WTC11 (cell line): ENCODE measurements around the gene RAI1. TPM values are rescaled to one million over a fixed set of nuclear protein-coding genes. Genes with fewer than 3 reads are reported as not detected.

ENCODE experiments used
- ATAC-seq: fragments of 200-7000 bp; cut with Tn5 transposase; 2 replicates; pipeline ENCODE4 v1.10.0; 2021; ENCODE audit warnings: mild to moderate bottlenecking, moderate library complexity
- CTCF ChIA-PET: fragments of 300-600 bp; sonication (Branson Sonifier 250); formaldehyde crosslinking; loops from one replicate; lab custom pipeline; 2021; ENCODE audit warnings: antibody characterized with exemption; lab: Charles Lee
- POLR2A ChIA-PET: fragments of 350-600 bp; sonication (Branson Sonifier 250); formaldehyde crosslinking; loops from one replicate; lab custom pipeline; 2021; ENCODE audit warnings: antibody characterized with exemption; lab: Charles Lee
- DNase-seq: peaks from one replicate; pipeline ENCODE4 v3.0.0; 2021; ENCODE audit warnings: low spot score
- H3K27ac Mint-ChIP-seq: 2 replicates; pipeline ENCODE4 v1.8.0; 2021; ENCODE audit warnings: mixed read lengths
- H3K27me3 Mint-ChIP-seq: 2 replicates; pipeline ENCODE4 v1.8.0; 2021; ENCODE audit warnings: low read depth, mild to moderate bottlenecking, moderate library complexity, mixed read lengths
- H3K36me3 Mint-ChIP-seq: 2 replicates; pipeline ENCODE4 v1.8.0; 2021; ENCODE audit warnings: mixed read lengths
- H3K4me1 Mint-ChIP-seq: 2 replicates; pipeline ENCODE4 v1.8.0; 2022; ENCODE audit warnings: mixed read lengths
- H3K4me3 Mint-ChIP-seq: 2 replicates; pipeline ENCODE4 v1.8.0; 2021; ENCODE audit warnings: mild to moderate bottlenecking, moderate library complexity, mixed read lengths
- H3K9me3 Mint-ChIP-seq: 2 replicates; pipeline ENCODE4 v1.8.0; 2021; ENCODE audit warnings: mixed read lengths
- CREM ChIP-seq: sonication (generic); formaldehyde crosslinking; IDR thresholded peaks from 2 replicates; pipeline ENCODE4 v1.8.1; 2022; ENCODE audit warnings: mild to moderate bottlenecking, missing genetic modification reagents, moderate library complexity
- GABPB1 ChIP-seq: sonication (generic); formaldehyde crosslinking; IDR thresholded peaks from 2 replicates; pipeline ENCODE4 v1.8.1; 2023; ENCODE audit warnings: mild to moderate bottlenecking, missing genetic modification reagents
- GRHL2 ChIP-seq: fragments of 250-450 bp; sonication (Bioruptor Pico); IDR thresholded peaks from 2 replicates; pipeline ENCODE4 v1.8.0; 2022; ENCODE audit warnings: mild to moderate bottlenecking, moderate library complexity; ENCODE audit not compliant: insufficient replicate concordance, severe bottlenecking
- NFE2L1 ChIP-seq: sonication (generic); formaldehyde crosslinking; IDR thresholded peaks from 2 replicates; pipeline ENCODE4 v1.8.1; 2023; ENCODE audit warnings: missing genetic modification reagents
- NR1H2 ChIP-seq: sonication (generic); formaldehyde crosslinking; IDR thresholded peaks from 2 replicates; pipeline ENCODE4 v1.9.0; 2021; ENCODE audit warnings: mild to moderate bottlenecking, moderate library complexity, missing genetic modification reagents
- total RNA-seq: library from RNA; stranded (reverse); gene quantifications from 3 replicates; pipeline ENCODE4 v1.2.3, GENCODE V29; 2021
- TF ChIP-seq, protein P1 (sequence below): sonication (generic); formaldehyde crosslinking; IDR thresholded peaks from 2 replicates; pipeline ENCODE4 v1.8.0; 2022; ENCODE audit warnings: mild to moderate bottlenecking, missing genetic modification reagents
- TF ChIP-seq, protein P2 (sequence below): sonication (generic); formaldehyde crosslinking; IDR thresholded peaks from 2 replicates; pipeline ENCODE4 v1.8.0; 2022; ENCODE audit warnings: mild to moderate bottlenecking, missing genetic modification reagents
- TF ChIP-seq, protein P3 (sequence below): fragments of 250-450 bp; sonication (Bioruptor Pico); IDR thresholded peaks from 2 replicates; pipeline ENCODE4 v2.1.2; 2022; ENCODE audit warnings: mild to moderate bottlenecking, moderate library complexity
- TF ChIP-seq, protein P4 (sequence below): sonication (generic); formaldehyde crosslinking; IDR thresholded peaks from 2 replicates; pipeline ENCODE4 v1.8.1; 2022; ENCODE audit warnings: mild to moderate bottlenecking, moderate library complexity, missing genetic modification reagents
- TF ChIP-seq, protein P5 (sequence below): fragments of 250-450 bp; sonication (Bioruptor Pico); IDR thresholded peaks from 2 replicates; pipeline ENCODE4 v1.9.0; 2021; ENCODE audit warnings: mild to moderate bottlenecking, borderline replicate concordance
- TF ChIP-seq, protein P6 (sequence below): sonication (generic); formaldehyde crosslinking; IDR thresholded peaks from 2 replicates; pipeline ENCODE4 v1.8.0; 2023; ENCODE audit warnings: missing genetic modification reagents

RAI1 gene
- total RNA-seq, 1 experiment from 2014 or later: 12.7 TPM

DNA sequence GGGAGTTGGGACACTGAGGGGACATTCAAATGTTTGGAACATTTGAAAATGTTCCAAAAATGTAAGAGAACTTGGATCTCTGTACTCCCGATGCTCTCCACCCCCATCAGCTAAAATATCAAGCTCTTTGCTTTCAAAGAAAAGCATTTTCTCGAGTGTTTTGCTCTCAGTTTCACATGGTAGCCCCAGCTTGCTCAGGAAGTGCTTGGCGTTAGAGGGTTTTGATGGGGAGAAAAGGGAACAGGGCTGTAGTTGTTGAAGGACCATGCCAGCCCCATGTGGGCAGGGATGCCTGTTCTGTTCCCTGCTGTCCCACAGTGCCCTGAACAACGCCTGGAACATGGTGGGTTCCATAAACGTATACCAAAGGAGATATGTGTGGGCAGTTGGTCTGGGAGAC, 37.0 kb downstream of the RAI1 start:
- ChIA-PET POLR2A (no interaction called here), CTCF (interaction anchor here (1.0 kb wide), 1 partner anchor 45 kb away, joined by 3 read pairs; no protein-coding TSS in a partner anchor)
- H3K27me3 Mint-ChIP-seq: peaks cover 92% of the 10 kb centered on the region
- no peaks in the 10 kb centered on the region for H3K9me3 Mint-ChIP-seq
- no peak for ATAC-seq
- no peaks in the 10 kb centered on the region for H3K36me3 Mint-ChIP-seq
- DNase-seq: no peak
- no peak overlapping the region for H3K27ac Mint-ChIP-seq
- no peak overlapping the region for H3K4me3 Mint-ChIP-seq
- TF ChIP-seq, protein P1, sequence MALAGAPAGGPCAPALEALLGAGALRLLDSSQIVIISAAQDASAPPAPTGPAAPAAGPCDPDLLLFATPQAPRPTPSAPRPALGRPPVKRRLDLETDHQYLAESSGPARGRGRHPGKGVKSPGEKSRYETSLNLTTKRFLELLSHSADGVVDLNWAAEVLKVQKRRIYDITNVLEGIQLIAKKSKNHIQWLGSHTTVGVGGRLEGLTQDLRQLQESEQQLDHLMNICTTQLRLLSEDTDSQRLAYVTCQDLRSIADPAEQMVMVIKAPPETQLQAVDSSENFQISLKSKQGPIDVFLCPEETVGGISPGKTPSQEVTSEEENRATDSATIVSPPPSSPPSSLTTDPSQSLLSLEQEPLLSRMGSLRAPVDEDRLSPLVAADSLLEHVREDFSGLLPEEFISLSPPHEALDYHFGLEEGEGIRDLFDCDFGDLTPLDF (CRISPR knock-in tag): no peak
- TF ChIP-seq, protein P2, sequence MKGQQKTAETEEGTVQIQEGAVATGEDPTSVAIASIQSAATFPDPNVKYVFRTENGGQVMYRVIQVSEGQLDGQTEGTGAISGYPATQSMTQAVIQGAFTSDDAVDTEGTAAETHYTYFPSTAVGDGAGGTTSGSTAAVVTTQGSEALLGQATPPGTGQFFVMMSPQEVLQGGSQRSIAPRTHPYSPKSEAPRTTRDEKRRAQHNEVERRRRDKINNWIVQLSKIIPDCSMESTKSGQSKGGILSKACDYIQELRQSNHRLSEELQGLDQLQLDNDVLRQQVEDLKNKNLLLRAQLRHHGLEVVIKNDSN (CRISPR knock-in tag): no peak
- peaks cover 19% of the 10 kb centered on the region for H3K4me1 Mint-ChIP-seq

DNA sequence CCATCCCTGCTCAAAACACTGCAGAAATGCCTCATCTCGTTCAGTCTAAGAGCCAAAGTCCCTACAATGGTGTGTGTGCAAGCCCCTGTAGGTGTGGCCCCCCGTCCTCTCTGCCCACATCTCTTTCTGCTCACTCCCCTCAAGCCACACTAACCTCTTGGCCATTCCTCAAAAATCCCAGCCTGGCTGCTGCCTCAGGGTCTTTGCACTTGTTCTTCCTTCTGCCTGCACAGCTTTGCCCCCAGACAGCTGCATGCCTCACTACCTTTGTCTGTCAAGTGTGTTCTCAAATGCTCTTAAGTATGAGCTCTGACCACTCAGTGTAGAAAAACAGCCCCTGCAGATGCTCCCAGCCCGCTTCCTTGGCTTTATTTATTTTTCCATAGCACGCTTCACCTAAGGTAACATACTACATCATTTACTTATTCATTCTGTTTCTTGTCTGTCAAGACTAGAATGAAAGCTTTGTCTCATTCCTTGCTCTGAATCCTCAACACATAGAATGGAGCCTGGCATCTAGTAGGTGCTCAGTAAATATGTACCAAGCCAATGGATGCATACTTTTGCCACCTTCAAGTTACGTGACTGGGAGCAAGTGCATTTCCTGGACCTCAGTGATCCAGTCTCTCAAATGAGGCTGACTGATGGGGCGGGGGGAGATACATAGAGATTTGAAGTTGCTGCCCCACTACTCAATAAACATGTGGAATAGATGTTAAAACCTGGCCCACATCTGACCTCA, 38.1 kb downstream of the RAI1 start:
- POLR2A ChIA-PET: no interaction called here
- Mint-ChIP-seq H3K4me3 (no peak overlapping the region), H3K27ac (no peak overlapping the region), H3K9me3 (no peaks in the 10 kb centered on the region), H3K36me3 (no peaks in the 10 kb centered on the region), H3K4me1 (peaks cover 14% of the 10 kb centered on the region), H3K27me3 (peaks cover 99% of the 10 kb centered on the region)
- DNase-seq (no peak), ATAC-seq (no peak)
- CTCF ChIA-PET: interaction anchor here (1.0 kb wide), 1 partner anchor 200 kb away, joined by 3 read pairs; no protein-coding TSS in a partner anchor
- TF ChIP-seq NR1H2 (CRISPR knock-in tag) (no peak), GRHL2 (CRISPR knock-in tag) (no peak)
- TF ChIP-seq, protein P3, sequence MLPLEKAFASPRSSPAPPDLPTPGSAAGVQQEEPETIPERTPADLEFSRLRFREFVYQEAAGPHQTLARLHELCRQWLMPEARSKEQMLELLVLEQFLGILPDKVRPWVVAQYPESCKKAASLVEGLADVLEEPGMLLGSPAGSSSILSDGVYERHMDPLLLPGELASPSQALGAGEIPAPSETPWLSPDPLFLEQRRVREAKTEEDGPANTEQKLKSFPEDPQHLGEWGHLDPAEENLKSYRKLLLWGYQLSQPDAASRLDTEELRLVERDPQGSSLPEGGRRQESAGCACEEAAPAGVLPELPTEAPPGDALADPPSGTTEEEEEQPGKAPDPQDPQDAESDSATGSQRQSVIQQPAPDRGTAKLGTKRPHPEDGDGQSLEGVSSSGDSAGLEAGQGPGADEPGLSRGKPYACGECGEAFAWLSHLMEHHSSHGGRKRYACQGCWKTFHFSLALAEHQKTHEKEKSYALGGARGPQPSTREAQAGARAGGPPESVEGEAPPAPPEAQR: no peak
- TF ChIP-seq, protein P4, sequence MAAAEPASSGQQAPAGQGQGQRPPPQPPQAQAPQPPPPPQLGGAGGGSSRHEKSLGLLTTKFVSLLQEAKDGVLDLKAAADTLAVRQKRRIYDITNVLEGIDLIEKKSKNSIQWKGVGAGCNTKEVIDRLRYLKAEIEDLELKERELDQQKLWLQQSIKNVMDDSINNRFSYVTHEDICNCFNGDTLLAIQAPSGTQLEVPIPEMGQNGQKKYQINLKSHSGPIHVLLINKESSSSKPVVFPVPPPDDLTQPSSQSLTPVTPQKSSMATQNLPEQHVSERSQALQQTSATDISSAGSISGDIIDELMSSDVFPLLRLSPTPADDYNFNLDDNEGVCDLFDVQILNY (CRISPR knock-in tag): no peak
- TF ChIP-seq, protein P5, sequence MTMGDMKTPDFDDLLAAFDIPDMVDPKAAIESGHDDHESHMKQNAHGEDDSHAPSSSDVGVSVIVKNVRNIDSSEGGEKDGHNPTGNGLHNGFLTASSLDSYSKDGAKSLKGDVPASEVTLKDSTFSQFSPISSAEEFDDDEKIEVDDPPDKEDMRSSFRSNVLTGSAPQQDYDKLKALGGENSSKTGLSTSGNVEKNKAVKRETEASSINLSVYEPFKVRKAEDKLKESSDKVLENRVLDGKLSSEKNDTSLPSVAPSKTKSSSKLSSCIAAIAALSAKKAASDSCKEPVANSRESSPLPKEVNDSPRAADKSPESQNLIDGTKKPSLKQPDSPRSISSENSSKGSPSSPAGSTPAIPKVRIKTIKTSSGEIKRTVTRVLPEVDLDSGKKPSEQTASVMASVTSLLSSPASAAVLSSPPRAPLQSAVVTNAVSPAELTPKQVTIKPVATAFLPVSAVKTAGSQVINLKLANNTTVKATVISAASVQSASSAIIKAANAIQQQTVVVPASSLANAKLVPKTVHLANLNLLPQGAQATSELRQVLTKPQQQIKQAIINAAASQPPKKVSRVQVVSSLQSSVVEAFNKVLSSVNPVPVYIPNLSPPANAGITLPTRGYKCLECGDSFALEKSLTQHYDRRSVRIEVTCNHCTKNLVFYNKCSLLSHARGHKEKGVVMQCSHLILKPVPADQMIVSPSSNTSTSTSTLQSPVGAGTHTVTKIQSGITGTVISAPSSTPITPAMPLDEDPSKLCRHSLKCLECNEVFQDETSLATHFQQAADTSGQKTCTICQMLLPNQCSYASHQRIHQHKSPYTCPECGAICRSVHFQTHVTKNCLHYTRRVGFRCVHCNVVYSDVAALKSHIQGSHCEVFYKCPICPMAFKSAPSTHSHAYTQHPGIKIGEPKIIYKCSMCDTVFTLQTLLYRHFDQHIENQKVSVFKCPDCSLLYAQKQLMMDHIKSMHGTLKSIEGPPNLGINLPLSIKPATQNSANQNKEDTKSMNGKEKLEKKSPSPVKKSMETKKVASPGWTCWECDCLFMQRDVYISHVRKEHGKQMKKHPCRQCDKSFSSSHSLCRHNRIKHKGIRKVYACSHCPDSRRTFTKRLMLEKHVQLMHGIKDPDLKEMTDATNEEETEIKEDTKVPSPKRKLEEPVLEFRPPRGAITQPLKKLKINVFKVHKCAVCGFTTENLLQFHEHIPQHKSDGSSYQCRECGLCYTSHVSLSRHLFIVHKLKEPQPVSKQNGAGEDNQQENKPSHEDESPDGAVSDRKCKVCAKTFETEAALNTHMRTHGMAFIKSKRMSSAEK (CRISPR knock-in tag): no peak
- TF ChIP-seq, protein P6, sequence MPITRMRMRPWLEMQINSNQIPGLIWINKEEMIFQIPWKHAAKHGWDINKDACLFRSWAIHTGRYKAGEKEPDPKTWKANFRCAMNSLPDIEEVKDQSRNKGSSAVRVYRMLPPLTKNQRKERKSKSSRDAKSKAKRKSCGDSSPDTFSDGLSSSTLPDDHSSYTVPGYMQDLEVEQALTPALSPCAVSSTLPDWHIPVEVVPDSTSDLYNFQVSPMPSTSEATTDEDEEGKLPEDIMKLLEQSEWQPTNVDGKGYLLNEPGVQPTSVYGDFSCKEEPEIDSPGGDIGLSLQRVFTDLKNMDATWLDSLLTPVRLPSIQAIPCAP (CRISPR knock-in tag): no peak

DNA sequence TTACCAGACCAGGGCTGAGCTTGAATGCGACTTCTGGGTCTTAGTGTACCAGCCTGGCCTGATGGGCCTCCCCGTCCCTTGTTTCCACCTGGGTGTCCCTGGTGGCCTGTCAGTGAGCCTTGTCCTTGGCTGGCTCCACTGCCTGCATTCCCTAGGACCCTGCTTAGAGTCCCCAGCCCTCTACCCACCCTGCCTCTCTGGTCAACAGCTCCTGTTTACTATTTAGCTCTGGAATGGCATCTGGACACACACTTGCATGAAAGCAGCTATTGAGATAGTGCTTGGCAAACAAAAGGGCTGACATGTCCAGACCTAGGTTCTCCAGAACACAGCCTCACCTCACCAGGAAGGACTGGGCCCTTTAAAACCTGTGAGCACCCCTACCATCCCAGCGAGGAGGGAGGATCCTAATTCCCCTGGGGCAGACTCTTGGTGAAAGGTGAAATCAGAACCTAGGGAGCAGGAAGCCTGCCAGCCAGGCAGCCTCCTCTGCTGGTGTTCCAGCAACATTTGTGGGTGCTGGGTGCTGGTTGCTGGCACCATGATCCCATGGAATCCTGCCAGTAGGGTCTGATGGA, 38.8 kb downstream of the RAI1 start:
- TF ChIP-seq GABPB1 (CRISPR knock-in tag): 0 out of 2 replicates have a peak, but pooled peaks have one; percentile 27
- no peak for TF ChIP-seq CREM (CRISPR knock-in tag)
- no peak for TF ChIP-seq NFE2L1 (CRISPR knock-in tag)
- Mint-ChIP-seq H3K27ac (no peak overlapping the region), H3K4me3 (no peak overlapping the region), H3K36me3 (no peaks in the 10 kb centered on the region), H3K4me1 (peaks cover 14% of the 10 kb centered on the region), H3K9me3 (no peaks in the 10 kb centered on the region), H3K27me3 (peaks cover 98% of the 10 kb centered on the region)
- POLR2A ChIA-PET: no interaction called here
- CTCF ChIA-PET: interaction anchor here (1.0 kb wide), 1 partner anchor 199 kb away, joined by 3 read pairs; no protein-coding TSS in a partner anchor
- DNase-seq: no peak
- ATAC-seq: no peak
